SK-N-SH (cell line): ENCODE results near the gene CA5A.

ENCODE experiments used
- CTCF ChIP-seq: fragments of 200-600 bp; sonication (generic); IDR thresholded peaks from 2 replicates; pipeline ENCODE4 v1.6.1; 2017; ENCODE audit warnings: antibody characterized with exemption, mild to moderate bottlenecking, moderate library complexity
- EP300 ChIP-seq, 2 experiments: IDR thresholded peaks; 2 replicates each; pipeline versions ENCODE4 v1.4.0 to v1.6.1; 2012; ENCODE audit warnings: borderline replicate concordance in 1 of 2, low read depth in 1 of 2, low read length in 1 of 2
- EZH2phosphoT487 ChIP-seq: fragments of 200-600 bp; sonication (generic); IDR thresholded peaks from 2 replicates; pipeline ENCODE4 v1.6.1; 2017; ENCODE audit warnings: low read depth, mixed run types, mild to moderate bottlenecking, antibody characterized with exemption, moderate library complexity, borderline replicate concordance
- GABPA ChIP-seq: IDR thresholded peaks from 2 replicates; pipeline ENCODE4 v1.4.0; 2012; ENCODE audit warnings: low read depth, mild to moderate bottlenecking
- GATA2 ChIP-seq: sonication (generic); formaldehyde crosslinking; IDR thresholded peaks from 2 replicates; pipeline ENCODE4 v1.5.0; 2020; ENCODE audit warnings: mild to moderate bottlenecking, missing genetic modification reagents
- MAX ChIP-seq: IDR thresholded peaks from 2 replicates; pipeline ENCODE4 v1.4.0; 2012; ENCODE audit warnings: low read depth
- MXI1 ChIP-seq: IDR thresholded peaks from 2 replicates; pipeline ENCODE4 v1.6.1; 2012; ENCODE audit warnings: mild to moderate bottlenecking, low read depth, low read length, improper control_type of control experiment
- POLR2AphosphoS5 ChIP-seq: IDR thresholded peaks from 2 replicates; pipeline ENCODE4 v1.6.1; 2012; ENCODE audit warnings: low read depth, low read length
- TCF12 ChIP-seq: IDR thresholded peaks from 2 replicates; pipeline ENCODE4 v1.4.0; 2012
- USF2 ChIP-seq: fragments of 150-350 bp; IDR thresholded peaks from 2 replicates; pipeline ENCODE4 v1.6.1; 2017; ENCODE audit warnings: antibody characterized with exemption, low read length, low read depth, borderline replicate concordance

GRCh38 chr16:87930456-87930855, 5.9 kb downstream of the CA5A start:
- no peak for TF ChIP-seq POLR2AphosphoS5
- peak; percentile 37 for TF ChIP-seq CTCF
- TF ChIP-seq MAX = no peak
- TF ChIP-seq MXI1 = no peak
- TF ChIP-seq EP300 (IDR thresholded peaks at IDR 0.05; ENCODE audit: borderline replicate concordance in 1 of 2, low read depth in 1 of 2, low read length in 1 of 2) = no peak
- no peak for TF ChIP-seq TCF12
- TF ChIP-seq GABPA = no peak
- TF ChIP-seq EZH2phosphoT487 = no peak
- TF ChIP-seq GATA2 (CRISPR knock-in tag) = no peak
- TF ChIP-seq USF2 = no peak
